Measurements from ENCODE around the gene C22orf42.
"Not testable (repeated sequence)": the region's sequence is repeated elsewhere in the genome, so short reads cannot be mapped to it uniquely, and the experiment has no call there.

The C22orf42 gene

GRCh38 chr22:32203181-32204039, 44.3 kb upstream of the C22orf42 start:
- Histone ChIP-seq H3K4me3 (ENCODE audit: low read depth in 1 of 2, low read length in 2 of 2) (peak overlapping the region; percentile 46 to 56), H3K27ac (ENCODE audit: low read depth, low read length) (no peak overlapping the region), H3K4me1 (ENCODE audit: control insufficient read depth in 1 of 2, insufficient read depth in 2 of 2, low read length in 2 of 2) (peaks cover 4 to 29% of the 10 kb centered on the region in 2 donors), H3K9me3 (ENCODE audit: control insufficient read depth in 1 of 2, low read length in 2 of 2) (no peaks in the 10 kb centered on the region), H3K9ac (ENCODE audit: low read depth in 1 of 2, low read length in 2 of 2) (peak overlapping the region in 1 of 2 donors; percentile 7), H3K36me3 (ENCODE audit: control insufficient read depth in 1 of 2, insufficient read depth in 2 of 2, low read length in 2 of 2) (no peaks in the 10 kb centered on the region), H3K27me3 (ENCODE audit: control insufficient read depth in 1 of 2, insufficient read depth in 2 of 2, low read length in 2 of 2) (no peaks in the 10 kb centered on the region)

- Histone ChIP-seq H3K4me1 (ENCODE audit: control insufficient read depth in 1 of 2, insufficient read depth in 2 of 2, low read length in 2 of 2) (peaks cover 4 to 29% of the 10 kb centered on the region in 2 donors), H3K27me3 (ENCODE audit: control insufficient read depth in 1 of 2, insufficient read depth in 2 of 2, low read length in 2 of 2) (no peaks in the 10 kb centered on the region), H3K9me3 (ENCODE audit: control insufficient read depth in 1 of 2, low read length in 2 of 2) (no peaks in the 10 kb centered on the region), H3K27ac (ENCODE audit: low read depth, low read length) (no peak overlapping the region), H3K4me3 (ENCODE audit: low read depth in 1 of 2, low read length in 2 of 2) (peak overlapping the region; percentile 46 to 56), H3K9ac (ENCODE audit: low read depth in 1 of 2, low read length in 2 of 2) (peak overlapping the region in 1 of 2 donors; percentile 7), H3K36me3 (ENCODE audit: control insufficient read depth in 1 of 2, insufficient read depth in 2 of 2, low read length in 2 of 2) (no peaks in the 10 kb centered on the region)
Measured at GRCh38 chr22:32202539-32203180, 43.6 kb upstream of the C22orf42 start.

- no peaks in the 10 kb centered on the region for H3K36me3 ChIP-seq (ENCODE audit: control insufficient read depth in 1 of 2, insufficient read depth in 2 of 2, low read length in 2 of 2)
- H3K4me1 ChIP-seq (ENCODE audit: control insufficient read depth in 1 of 2, insufficient read depth in 2 of 2, low read length in 2 of 2): peaks cover 3 to 27% of the 10 kb centered on the region in 2 donors
- H3K27ac ChIP-seq (ENCODE audit: low read depth, low read length): no peak overlapping the region
- no peaks in the 10 kb centered on the region for H3K27me3 ChIP-seq (ENCODE audit: control insufficient read depth in 1 of 2, insufficient read depth in 2 of 2, low read length in 2 of 2)
- H3K9ac ChIP-seq (ENCODE audit: low read depth in 1 of 2, low read length in 2 of 2): no peak overlapping the region
- peak overlapping the region in 1 of 2 donors; percentile 46 for H3K4me3 ChIP-seq (ENCODE audit: low read depth in 1 of 2, low read length in 2 of 2)
- H3K9me3 ChIP-seq (ENCODE audit: control insufficient read depth in 1 of 2, low read length in 2 of 2): no peaks in the 10 kb centered on the region
Measured at GRCh38 chr22:32202161-32202538, 43.0 kb upstream of the C22orf42 start.

- Histone ChIP-seq H3K36me3 (ENCODE audit: control insufficient read depth in 1 of 2, insufficient read depth in 2 of 2, low read length in 2 of 2) (no peaks in the 10 kb centered on the region), H3K9me3 (ENCODE audit: control insufficient read depth in 1 of 2, low read length in 2 of 2) (no peaks in the 10 kb centered on the region), H3K4me3 (ENCODE audit: low read depth in 1 of 2, low read length in 2 of 2) (no peak overlapping the region), H3K4me1 (ENCODE audit: control insufficient read depth in 1 of 2, insufficient read depth in 2 of 2, low read length in 2 of 2) (peaks cover 0 to 19% of the 10 kb centered on the region in 2 donors), H3K9ac (ENCODE audit: low read depth in 1 of 2, low read length in 2 of 2) (no peak overlapping the region), H3K27ac (ENCODE audit: low read depth, low read length) (no peak overlapping the region), H3K27me3 (ENCODE audit: control insufficient read depth in 1 of 2, insufficient read depth in 2 of 2, low read length in 2 of 2) (peaks cover 0 to 3% of the 10 kb centered on the region in 2 donors)
Measured at GRCh38 chr22:32200752-32201151, 41.6 kb upstream of the C22orf42 start.

DNA sequence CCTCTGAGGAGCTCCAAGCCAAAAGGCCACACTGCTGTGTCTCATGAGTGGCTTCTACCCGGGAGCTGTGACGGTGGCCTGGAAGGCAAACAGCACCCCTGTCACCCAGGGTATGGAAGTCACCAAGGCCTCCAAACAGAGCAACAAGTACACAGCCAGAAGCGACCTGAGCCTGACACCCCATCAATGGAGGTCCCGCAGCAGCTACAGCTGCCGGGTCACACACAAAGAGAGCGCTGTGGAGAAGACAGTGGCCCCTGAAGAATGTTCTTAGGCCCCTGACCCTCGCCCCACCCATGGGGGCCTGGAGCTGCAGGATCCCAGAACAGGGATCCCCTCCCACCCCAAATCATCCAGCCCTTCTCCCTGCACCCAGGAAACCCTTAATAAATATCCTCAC, 40.9 kb upstream of the C22orf42 start:
- Histone ChIP-seq H3K27me3 (ENCODE audit: control insufficient read depth in 1 of 2, insufficient read depth in 2 of 2, low read length in 2 of 2) (peaks cover 0 to 3% of the 10 kb centered on the region in 2 donors), H3K9me3 (ENCODE audit: control insufficient read depth in 1 of 2, low read length in 2 of 2) (no peaks in the 10 kb centered on the region), H3K9ac (ENCODE audit: low read depth in 1 of 2, low read length in 2 of 2) (no peak overlapping the region), H3K4me1 (ENCODE audit: control insufficient read depth in 1 of 2, insufficient read depth in 2 of 2, low read length in 2 of 2) (peaks cover 0 to 19% of the 10 kb centered on the region in 2 donors), H3K27ac (ENCODE audit: low read depth, low read length) (no peak overlapping the region), H3K4me3 (ENCODE audit: low read depth in 1 of 2, low read length in 2 of 2) (no peak overlapping the region), H3K36me3 (ENCODE audit: control insufficient read depth in 1 of 2, insufficient read depth in 2 of 2, low read length in 2 of 2) (no peaks in the 10 kb centered on the region)

GRCh38 chr22:32199341-32199740, 40.2 kb upstream of the C22orf42 start:
- peaks cover 0 to 3% of the 10 kb centered on the region in 2 donors for H3K27me3 ChIP-seq (ENCODE audit: control insufficient read depth in 1 of 2, insufficient read depth in 2 of 2, low read length in 2 of 2)
- H3K36me3 ChIP-seq (ENCODE audit: control insufficient read depth in 1 of 2, insufficient read depth in 2 of 2, low read length in 2 of 2): no peaks in the 10 kb centered on the region
- no peak overlapping the region for H3K4me3 ChIP-seq (ENCODE audit: low read depth in 1 of 2, low read length in 2 of 2)
- H3K4me1 ChIP-seq (ENCODE audit: control insufficient read depth in 1 of 2, insufficient read depth in 2 of 2, low read length in 2 of 2): peaks cover 0 to 19% of the 10 kb centered on the region in 2 donors
- no peak overlapping the region for H3K9ac ChIP-seq (ENCODE audit: low read depth in 1 of 2, low read length in 2 of 2)
- no peak overlapping the region for H3K27ac ChIP-seq (ENCODE audit: low read depth, low read length)
- H3K9me3 ChIP-seq (ENCODE audit: control insufficient read depth in 1 of 2, low read length in 2 of 2): no peaks in the 10 kb centered on the region

DNA sequence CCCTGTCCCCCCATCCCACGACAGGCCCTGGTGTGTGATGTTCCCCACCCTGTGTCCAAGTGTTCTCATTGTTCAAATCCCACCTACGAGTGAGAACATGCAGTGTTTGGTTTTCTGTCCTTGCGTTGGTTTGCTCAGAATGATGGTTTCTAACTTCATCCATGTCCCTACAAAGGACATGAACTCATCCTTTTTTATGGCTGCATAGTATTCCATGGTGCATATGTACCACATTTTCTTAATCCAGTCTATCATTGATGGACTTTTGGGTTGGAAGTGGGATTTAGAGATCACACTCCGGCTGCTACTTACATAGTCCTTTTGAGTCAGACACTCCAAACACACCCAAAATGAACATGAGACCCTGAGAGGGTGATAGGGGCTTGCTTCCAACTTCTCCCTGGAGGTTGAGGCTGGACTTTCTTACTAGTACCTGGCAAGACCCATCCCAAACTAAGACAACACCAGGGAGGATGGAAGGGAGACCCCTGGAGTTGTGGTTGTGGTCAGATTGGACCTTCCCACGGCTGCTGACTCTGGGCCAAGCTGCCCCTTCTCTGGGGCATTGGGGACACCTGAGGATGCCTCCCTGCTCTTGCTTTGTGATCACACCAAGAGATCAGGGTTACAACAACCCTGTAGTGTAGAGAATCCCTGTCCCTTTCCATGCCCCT, 38.6 kb upstream of the C22orf42 start:
- H3K9ac ChIP-seq (ENCODE audit: low read depth in 1 of 2, low read length in 2 of 2); H3K4me1 ChIP-seq (ENCODE audit: control insufficient read depth in 1 of 2, insufficient read depth in 2 of 2, low read length in 2 of 2); H3K36me3 ChIP-seq (ENCODE audit: control insufficient read depth in 1 of 2, insufficient read depth in 2 of 2, low read length in 2 of 2); H3K4me3 ChIP-seq (ENCODE audit: low read depth in 1 of 2, low read length in 2 of 2); H3K27me3 ChIP-seq (ENCODE audit: control insufficient read depth in 1 of 2, insufficient read depth in 2 of 2, low read length in 2 of 2); H3K27ac ChIP-seq (ENCODE audit: low read depth, low read length); H3K9me3 ChIP-seq (ENCODE audit: control insufficient read depth in 1 of 2, low read length in 2 of 2): not testable (repeated sequence)

GRCh38 chr22:32195900-32196299, 36.8 kb upstream of the C22orf42 start:
- H3K27ac ChIP-seq (ENCODE audit: low read depth, low read length); H3K9ac ChIP-seq (ENCODE audit: low read depth in 1 of 2, low read length in 2 of 2); H3K9me3 ChIP-seq (ENCODE audit: control insufficient read depth in 1 of 2, low read length in 2 of 2); H3K36me3 ChIP-seq (ENCODE audit: control insufficient read depth in 1 of 2, insufficient read depth in 2 of 2, low read length in 2 of 2); H3K27me3 ChIP-seq (ENCODE audit: control insufficient read depth in 1 of 2, insufficient read depth in 2 of 2, low read length in 2 of 2); H3K4me3 ChIP-seq (ENCODE audit: low read depth in 1 of 2, low read length in 2 of 2); H3K4me1 ChIP-seq (ENCODE audit: control insufficient read depth in 1 of 2, insufficient read depth in 2 of 2, low read length in 2 of 2): not testable (repeated sequence)

- not testable (repeated sequence) for H3K4me3 ChIP-seq (ENCODE audit: low read depth in 1 of 2, low read length in 2 of 2); H3K36me3 ChIP-seq (ENCODE audit: control insufficient read depth in 1 of 2, insufficient read depth in 2 of 2, low read length in 2 of 2); H3K27ac ChIP-seq (ENCODE audit: low read depth, low read length); H3K9me3 ChIP-seq (ENCODE audit: control insufficient read depth in 1 of 2, low read length in 2 of 2); H3K4me1 ChIP-seq (ENCODE audit: control insufficient read depth in 1 of 2, insufficient read depth in 2 of 2, low read length in 2 of 2); H3K9ac ChIP-seq (ENCODE audit: low read depth in 1 of 2, low read length in 2 of 2); H3K27me3 ChIP-seq (ENCODE audit: control insufficient read depth in 1 of 2, insufficient read depth in 2 of 2, low read length in 2 of 2)
Measured at GRCh38 chr22:32193346-32193745, 34.2 kb upstream of the C22orf42 start.

GRCh38 chr22:32191021-32191420, 31.9 kb upstream of the C22orf42 start:
- not testable (repeated sequence) for H3K27me3 ChIP-seq (ENCODE audit: control insufficient read depth in 1 of 2, insufficient read depth in 2 of 2, low read length in 2 of 2); H3K4me3 ChIP-seq (ENCODE audit: low read depth in 1 of 2, low read length in 2 of 2); H3K27ac ChIP-seq (ENCODE audit: low read depth, low read length); H3K9me3 ChIP-seq (ENCODE audit: control insufficient read depth in 1 of 2, low read length in 2 of 2); H3K9ac ChIP-seq (ENCODE audit: low read depth in 1 of 2, low read length in 2 of 2); H3K36me3 ChIP-seq (ENCODE audit: control insufficient read depth in 1 of 2, insufficient read depth in 2 of 2, low read length in 2 of 2); H3K4me1 ChIP-seq (ENCODE audit: control insufficient read depth in 1 of 2, insufficient read depth in 2 of 2, low read length in 2 of 2)
